ENCODE data around the gene DYNC2LI1.

The DYNC2LI1 gene

GRCh38 chr2:43842866-43843226, 69.0 kb downstream of the DYNC2LI1 start:
- no peaks in the 10 kb centered on the region for H3K79me2 ChIP-seq (ENCODE audit: insufficient read depth, low read length)
- H4K20me1 ChIP-seq (ENCODE audit: insufficient read depth, low read length, poor library complexity, severe bottlenecking), result no peaks in the 10 kb centered on the region
- H3K9ac ChIP-seq (ENCODE audit: low read depth, low read length, poor library complexity, severe bottlenecking), result no peak overlapping the region
- H3K36me3 ChIP-seq (ENCODE audit: insufficient read depth, low read length), result no peaks in the 10 kb centered on the region
- no peaks in the 10 kb centered on the region for H3K27me3 ChIP-seq (ENCODE audit: insufficient read depth, low read length, poor library complexity, severe bottlenecking)
- TF ChIP-seq CTCF (conservative IDR thresholded peaks at IDR 0.05; ENCODE audit: low read length), result no peak
- TF ChIP-seq EZH2phosphoT487 (IDR thresholded peaks at IDR 0.05; ENCODE audit: borderline replicate concordance), result no peak
- no peaks in the 10 kb centered on the region for H3K9me3 ChIP-seq (ENCODE audit: insufficient read depth, low read depth, low read length)
- H3F3A ChIP-seq (ENCODE audit: low read depth), result no peaks in the 10 kb centered on the region
- H3K9me2 ChIP-seq (replicated peaks; ENCODE audit: low read depth, low read length), result no peaks in the 10 kb centered on the region
- H3K4me1 ChIP-seq (ENCODE audit: insufficient read depth, low read length, poor library complexity, severe bottlenecking), result no peaks in the 10 kb centered on the region
- no peak overlapping the region for H3K4me3 ChIP-seq (ENCODE audit: low read length, poor library complexity, severe bottlenecking)
- H2AFZ ChIP-seq (ENCODE audit: low read length), result no peak overlapping the region
- H3K4me2 ChIP-seq (ENCODE audit: low read depth, low read length, poor library complexity, severe bottlenecking), result no peak overlapping the region

- H3K27me3 ChIP-seq (ENCODE audit: insufficient read depth, low read length, poor library complexity, severe bottlenecking), result no peaks in the 10 kb centered on the region
- no peaks in the 10 kb centered on the region for H3F3A ChIP-seq (ENCODE audit: low read depth)
- H3K9me2 ChIP-seq (replicated peaks; ENCODE audit: low read depth, low read length), result no peaks in the 10 kb centered on the region
Observed at GRCh38 chr2:43845181-43845580, 71.3 kb downstream of the DYNC2LI1 start.

GRCh38 chr2:43846140-43846793, 72.4 kb downstream of the DYNC2LI1 start:
- H3K79me2 ChIP-seq (ENCODE audit: insufficient read depth, low read length), result no peaks in the 10 kb centered on the region
- no peaks in the 10 kb centered on the region for H3K9me2 ChIP-seq (replicated peaks; ENCODE audit: low read depth, low read length)
- H3K4me3 ChIP-seq (ENCODE audit: low read length, poor library complexity, severe bottlenecking), result no peak overlapping the region
- H3K27me3 ChIP-seq (ENCODE audit: insufficient read depth, low read length, poor library complexity, severe bottlenecking), result no peaks in the 10 kb centered on the region
- H3K4me1 ChIP-seq (ENCODE audit: insufficient read depth, low read length, poor library complexity, severe bottlenecking), result no peaks in the 10 kb centered on the region
- no peak overlapping the region; the same call in 1 of the 2 replicates for H2AFZ ChIP-seq (ENCODE audit: low read length)
- no peak overlapping the region for H3K9ac ChIP-seq (ENCODE audit: low read depth, low read length, poor library complexity, severe bottlenecking)
- TF ChIP-seq EZH2phosphoT487 (IDR thresholded peaks at IDR 0.05; ENCODE audit: borderline replicate concordance) (no peak), CTCF (conservative IDR thresholded peaks at IDR 0.05; ENCODE audit: low read length) (no peak)
- H4K20me1 ChIP-seq (ENCODE audit: insufficient read depth, low read length, poor library complexity, severe bottlenecking), result no peaks in the 10 kb centered on the region
- no peaks in the 10 kb centered on the region for H3K9me3 ChIP-seq (ENCODE audit: insufficient read depth, low read depth, low read length)
- H3K36me3 ChIP-seq (ENCODE audit: insufficient read depth, low read length), result no peaks in the 10 kb centered on the region
- H3F3A ChIP-seq (ENCODE audit: low read depth), result no peaks in the 10 kb centered on the region
- H3K4me2 ChIP-seq (ENCODE audit: low read depth, low read length, poor library complexity, severe bottlenecking), result no peak overlapping the region

More at GRCh38 chr2:43845181-43845580, 71.3 kb downstream of the DYNC2LI1 start:
- H3K36me3 ChIP-seq (ENCODE audit: insufficient read depth, low read length), result no peaks in the 10 kb centered on the region
- no peaks in the 10 kb centered on the region for H4K20me1 ChIP-seq (ENCODE audit: insufficient read depth, low read length, poor library complexity, severe bottlenecking)
- H3K4me1 ChIP-seq (ENCODE audit: insufficient read depth, low read length, poor library complexity, severe bottlenecking), result no peaks in the 10 kb centered on the region
- H3K79me2 ChIP-seq (ENCODE audit: insufficient read depth, low read length), result no peaks in the 10 kb centered on the region
- H2AFZ ChIP-seq (ENCODE audit: low read length), result no peak overlapping the region
- no peak overlapping the region for H3K4me3 ChIP-seq (ENCODE audit: low read length, poor library complexity, severe bottlenecking)
- H3K9ac ChIP-seq (ENCODE audit: low read depth, low read length, poor library complexity, severe bottlenecking), result no peak overlapping the region
- TF ChIP-seq EZH2phosphoT487 (IDR thresholded peaks at IDR 0.05; ENCODE audit: borderline replicate concordance), result no peak
- no peak for TF ChIP-seq CTCF (conservative IDR thresholded peaks at IDR 0.05; ENCODE audit: low read length)
- no peak overlapping the region for H3K4me2 ChIP-seq (ENCODE audit: low read depth, low read length, poor library complexity, severe bottlenecking)
- no peaks in the 10 kb centered on the region for H3K9me3 ChIP-seq (ENCODE audit: insufficient read depth, low read depth, low read length)
